Measurements from ENCODE around the gene ITPR1. TPM values are rescaled to one million over a fixed set of nuclear protein-coding genes. Genes with fewer than 3 reads are reported as not detected.
A peak's percentile ranks its signal among the peaks of the same experiment; 100 is the strongest.

The ITPR1 gene
- total and polyA plus RNA-seq, 2 experiments from 2014 or later = 6.8 to 21.0 TPM

DNA sequence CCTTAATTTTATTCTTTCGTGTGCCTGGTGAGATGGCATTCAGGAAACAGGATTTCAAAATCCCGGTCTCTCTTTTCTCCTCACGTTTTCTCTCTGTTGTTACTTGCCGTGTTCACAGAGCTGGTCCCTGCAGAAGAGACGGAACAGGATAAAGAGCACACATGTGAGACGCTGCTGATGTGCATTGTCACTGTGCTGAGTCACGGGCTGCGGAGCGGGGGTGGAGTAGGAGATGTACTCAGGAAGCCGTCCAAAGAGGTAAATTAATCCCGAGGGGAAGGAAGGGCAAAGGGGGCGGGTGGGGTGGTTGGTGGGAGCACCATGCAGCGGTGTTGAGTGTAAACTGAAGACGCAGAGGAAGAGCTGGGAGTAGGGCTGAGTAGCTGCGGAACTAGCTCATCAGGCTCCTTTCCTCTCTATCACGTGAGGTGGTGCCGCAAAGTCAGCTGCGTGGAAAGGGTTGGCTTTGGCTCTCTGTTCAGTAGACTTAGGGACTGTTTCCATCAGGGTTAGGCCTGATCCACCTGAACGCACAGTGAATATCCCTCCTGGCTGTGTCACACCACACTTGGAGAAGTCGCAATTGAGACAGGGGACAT is 321.3 kb downstream of the ITPR1 start:
- Mint-ChIP-seq H3K4me3 (no peak overlapping the region), H3K4me1 (peaks cover 13% of the 10 kb centered on the region), H3K27ac (peak overlapping the region; percentile 92), H3K27me3 (ENCODE audit: insufficient read depth, low read depth, poor library complexity) (peaks cover 7% of the 10 kb centered on the region), H3K36me3 (ENCODE audit: low read depth) (peaks cover 33% of the 10 kb centered on the region), H3K9me3 (peaks cover 17% of the 10 kb centered on the region)
- H3K79me2 ChIP-seq (replicated peaks; ENCODE audit: insufficient read depth) = no peaks in the 10 kb centered on the region
- H3K27ac ChIP-seq (ENCODE audit: low read depth) = no peak overlapping the region; the same call in 1 of the 2 replicates
- no peak for DNase-seq (ENCODE audit: low spot score)
- peak overlapping the region; percentile 43; the same call in 1 of the 2 replicates for H2AFZ ChIP-seq
- no peak overlapping the region for H3K4me2 ChIP-seq
- TF ChIP-seq, protein P1, sequence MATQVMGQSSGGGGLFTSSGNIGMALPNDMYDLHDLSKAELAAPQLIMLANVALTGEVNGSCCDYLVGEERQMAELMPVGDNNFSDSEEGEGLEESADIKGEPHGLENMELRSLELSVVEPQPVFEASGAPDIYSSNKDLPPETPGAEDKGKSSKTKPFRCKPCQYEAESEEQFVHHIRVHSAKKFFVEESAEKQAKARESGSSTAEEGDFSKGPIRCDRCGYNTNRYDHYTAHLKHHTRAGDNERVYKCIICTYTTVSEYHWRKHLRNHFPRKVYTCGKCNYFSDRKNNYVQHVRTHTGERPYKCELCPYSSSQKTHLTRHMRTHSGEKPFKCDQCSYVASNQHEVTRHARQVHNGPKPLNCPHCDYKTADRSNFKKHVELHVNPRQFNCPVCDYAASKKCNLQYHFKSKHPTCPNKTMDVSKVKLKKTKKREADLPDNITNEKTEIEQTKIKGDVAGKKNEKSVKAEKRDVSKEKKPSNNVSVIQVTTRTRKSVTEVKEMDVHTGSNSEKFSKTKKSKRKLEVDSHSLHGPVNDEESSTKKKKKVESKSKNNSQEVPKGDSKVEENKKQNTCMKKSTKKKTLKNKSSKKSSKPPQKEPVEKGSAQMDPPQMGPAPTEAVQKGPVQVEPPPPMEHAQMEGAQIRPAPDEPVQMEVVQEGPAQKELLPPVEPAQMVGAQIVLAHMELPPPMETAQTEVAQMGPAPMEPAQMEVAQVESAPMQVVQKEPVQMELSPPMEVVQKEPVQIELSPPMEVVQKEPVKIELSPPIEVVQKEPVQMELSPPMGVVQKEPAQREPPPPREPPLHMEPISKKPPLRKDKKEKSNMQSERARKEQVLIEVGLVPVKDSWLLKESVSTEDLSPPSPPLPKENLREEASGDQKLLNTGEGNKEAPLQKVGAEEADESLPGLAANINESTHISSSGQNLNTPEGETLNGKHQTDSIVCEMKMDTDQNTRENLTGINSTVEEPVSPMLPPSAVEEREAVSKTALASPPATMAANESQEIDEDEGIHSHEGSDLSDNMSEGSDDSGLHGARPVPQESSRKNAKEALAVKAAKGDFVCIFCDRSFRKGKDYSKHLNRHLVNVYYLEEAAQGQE (IDR thresholded peaks at IDR 0.05; ENCODE audit: unreplicated experiment) = no peak
- TF ChIP-seq CREB1 (CRISPR knock-in tag; IDR thresholded peaks at IDR 0.05; ENCODE audit: low read depth) = no peak
- TF ChIP-seq ZNF331 (CRISPR knock-in tag; IDR thresholded peaks at IDR 0.05; ENCODE audit: low read depth) = no peak
- TF ChIP-seq EZH2 (IDR thresholded peaks at IDR 0.05; ENCODE audit: low read depth, unreplicated experiment) = no peak
- TF ChIP-seq, protein P2, sequence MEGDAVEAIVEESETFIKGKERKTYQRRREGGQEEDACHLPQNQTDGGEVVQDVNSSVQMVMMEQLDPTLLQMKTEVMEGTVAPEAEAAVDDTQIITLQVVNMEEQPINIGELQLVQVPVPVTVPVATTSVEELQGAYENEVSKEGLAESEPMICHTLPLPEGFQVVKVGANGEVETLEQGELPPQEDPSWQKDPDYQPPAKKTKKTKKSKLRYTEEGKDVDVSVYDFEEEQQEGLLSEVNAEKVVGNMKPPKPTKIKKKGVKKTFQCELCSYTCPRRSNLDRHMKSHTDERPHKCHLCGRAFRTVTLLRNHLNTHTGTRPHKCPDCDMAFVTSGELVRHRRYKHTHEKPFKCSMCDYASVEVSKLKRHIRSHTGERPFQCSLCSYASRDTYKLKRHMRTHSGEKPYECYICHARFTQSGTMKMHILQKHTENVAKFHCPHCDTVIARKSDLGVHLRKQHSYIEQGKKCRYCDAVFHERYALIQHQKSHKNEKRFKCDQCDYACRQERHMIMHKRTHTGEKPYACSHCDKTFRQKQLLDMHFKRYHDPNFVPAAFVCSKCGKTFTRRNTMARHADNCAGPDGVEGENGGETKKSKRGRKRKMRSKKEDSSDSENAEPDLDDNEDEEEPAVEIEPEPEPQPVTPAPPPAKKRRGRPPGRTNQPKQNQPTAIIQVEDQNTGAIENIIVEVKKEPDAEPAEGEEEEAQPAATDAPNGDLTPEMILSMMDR (conservative IDR thresholded peaks at IDR 0.05; ENCODE audit: low read depth in 2 of 2) = no peak
- TF ChIP-seq JUNB (IDR thresholded peaks at IDR 0.05; ENCODE audit: unreplicated experiment) = no peak
- peak; percentile 41; the same call in 2 of the 3 replicates for ATAC-seq
- H3K36me3 ChIP-seq (ENCODE audit: insufficient read depth) = no peaks in the 10 kb centered on the region
- no peaks in the 10 kb centered on the region for H3F3A ChIP-seq (replicated peaks; ENCODE audit: low read depth)
- H3K9me2 ChIP-seq (ENCODE audit: insufficient read depth) = no peaks in the 10 kb centered on the region
- H4K20me1 ChIP-seq (replicated peaks; ENCODE audit: insufficient read depth) = no peaks in the 10 kb centered on the region
- H3K4me3 ChIP-seq = no peak overlapping the region
- no peaks in the 10 kb centered on the region for H3K27me3 ChIP-seq (ENCODE audit: insufficient read depth)
- H3K4me1 ChIP-seq (ENCODE audit: insufficient read depth) = no peaks in the 10 kb centered on the region; the same call in 1 of the 2 replicates

DNA sequence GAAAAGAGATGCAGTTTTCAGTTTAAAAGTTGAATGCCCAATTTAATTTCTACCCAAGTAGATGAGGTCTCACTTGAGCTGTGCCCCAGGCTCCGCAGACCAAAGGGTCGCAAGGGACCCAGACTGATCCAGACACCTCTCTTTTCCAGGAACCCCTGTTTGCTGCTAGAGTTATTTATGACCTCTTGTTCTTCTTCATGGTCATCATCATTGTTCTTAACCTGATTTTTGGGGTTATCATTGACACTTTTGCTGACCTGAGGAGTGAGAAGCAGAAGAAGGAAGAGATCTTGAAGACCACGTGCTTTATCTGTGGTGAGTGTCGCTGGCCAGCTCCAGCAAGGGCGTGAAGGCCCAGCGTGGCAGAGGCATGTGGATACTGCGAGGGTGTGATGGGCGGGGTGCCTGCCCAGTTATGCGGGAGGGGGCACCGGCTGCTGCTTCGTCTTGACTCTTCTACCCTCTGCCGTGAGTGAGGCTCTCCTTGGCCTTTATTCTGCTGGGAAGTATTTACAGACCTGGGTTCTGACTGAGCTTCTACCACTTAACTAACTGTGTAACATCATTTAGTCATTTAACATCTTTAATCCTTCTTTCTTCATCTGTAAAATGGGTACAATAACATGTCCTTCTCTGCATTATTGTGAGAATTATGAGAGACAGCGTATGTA is 321.9 kb downstream of the ITPR1 start:
- H3K4me2 ChIP-seq = no peak overlapping the region
- no peaks in the 10 kb centered on the region for H3K36me3 ChIP-seq (ENCODE audit: insufficient read depth)
- H3K27ac ChIP-seq (ENCODE audit: low read depth) = no peak overlapping the region; the same call in 1 of the 2 replicates
- no peaks in the 10 kb centered on the region; the same call in 1 of the 2 replicates for H3K4me1 ChIP-seq (ENCODE audit: insufficient read depth)
- no peaks in the 10 kb centered on the region for H3F3A ChIP-seq (replicated peaks; ENCODE audit: low read depth)
- no peak overlapping the region for H3K4me3 ChIP-seq
- no peaks in the 10 kb centered on the region for H3K9me2 ChIP-seq (ENCODE audit: insufficient read depth)
- ATAC-seq (no peak), DNase-seq (ENCODE audit: low spot score) (no peak)
- H3K27me3 ChIP-seq (ENCODE audit: insufficient read depth) = no peaks in the 10 kb centered on the region
- H3K79me2 ChIP-seq (replicated peaks; ENCODE audit: insufficient read depth) = no peaks in the 10 kb centered on the region
- no peaks in the 10 kb centered on the region for H4K20me1 ChIP-seq (replicated peaks; ENCODE audit: insufficient read depth)
- H3K36me3 Mint-ChIP-seq (ENCODE audit: low read depth) = peaks cover 33% of the 10 kb centered on the region
- peaks cover 13% of the 10 kb centered on the region for H3K4me1 Mint-ChIP-seq
- peaks cover 17% of the 10 kb centered on the region for H3K9me3 Mint-ChIP-seq
- no peak overlapping the region for H3K4me3 Mint-ChIP-seq
- H3K27ac Mint-ChIP-seq = no peak overlapping the region; the same call in 1 of the 2 replicates
- H3K27me3 Mint-ChIP-seq (ENCODE audit: insufficient read depth, low read depth, poor library complexity) = peaks cover 8% of the 10 kb centered on the region
- peak overlapping the region; percentile 43; the same call in 1 of the 2 replicates for H2AFZ ChIP-seq
- TF ChIP-seq POLR2AphosphoS5 (IDR thresholded peaks at IDR 0.05; ENCODE audit: low read depth) = no peak
- no peak for TF ChIP-seq ZNF114 (CRISPR knock-in tag; IDR thresholded peaks at IDR 0.05)
- TF ChIP-seq, protein P2 (conservative IDR thresholded peaks at IDR 0.05; ENCODE audit: low read depth in 2 of 2) = no peak
- TF ChIP-seq NANOG (IDR thresholded peaks at IDR 0.05; ENCODE audit: borderline replicate concordance) = no peak
- no peak for TF ChIP-seq STAT1 (IDR thresholded peaks at IDR 0.05; ENCODE audit: unreplicated experiment)
- TF ChIP-seq ZNF331 (CRISPR knock-in tag; IDR thresholded peaks at IDR 0.05; ENCODE audit: low read depth) = no peak

Measured in GM23338 (cell line).